Measurements from ENCODE around the gene SEH1L. TPM values are rescaled to one million over a fixed set of nuclear protein-coding genes. Genes with fewer than 3 reads are reported as not detected.

SEH1L gene
- polyA plus RNA-seq, 1 donor (not counting 4 experiments of a cell fraction or from before 2014, with no cell fraction given), result 60.5 TPM

GRCh38 chr18:12998332-12999060 is 50.7 kb downstream of the SEH1L start:
- TF ChIP-seq EZH2 (IDR thresholded peaks at IDR 0.05; ENCODE audit: low read length), result no peak
- no peak for TF ChIP-seq CTCF (optimal IDR thresholded peaks at IDR 0.05 in 1 of 3, IDR thresholded peaks at IDR 0.05 in 1 of 3, conservative IDR thresholded peaks at IDR 0.05 in 1 of 3; ENCODE audit: extremely low read depth in 1 of 3, insufficient read depth in 2 of 3, low read length in 3 of 3)
- Histone ChIP-seq H3K27ac (ENCODE audit: control insufficient read depth, insufficient read depth, low read length) (no peak overlapping the region), H4K20me1 (ENCODE audit: control insufficient read depth, extremely low read depth, insufficient read depth, low read length) (peaks cover 5% of the 10 kb centered on the region), H3K9me1 (ENCODE audit: control insufficient read depth, extremely low read depth, insufficient read depth, low read length) (peaks cover 2% of the 10 kb centered on the region), H3K9ac (ENCODE audit: control insufficient read depth, extremely low read depth, insufficient read depth, low read length) (no peak overlapping the region), H3K4me2 (ENCODE audit: control insufficient read depth, extremely low read depth, insufficient read depth, low read depth, low read length) (no peak overlapping the region), H3K79me2 (ENCODE audit: control insufficient read depth, insufficient read depth, low read length) (peaks cover 62% of the 10 kb centered on the region), H2AFZ (ENCODE audit: control insufficient read depth, low read length) (no peak overlapping the region), H3K36me3 (ENCODE audit: control insufficient read depth in 2 of 2, extremely low read depth in 1 of 2, insufficient read depth in 2 of 2, low read length in 2 of 2) (peaks cover 0 to 1% of the 10 kb centered on the region in 2 experiments), H3K27me3 (ENCODE audit: control insufficient read depth, extremely low read depth, insufficient read depth, low read length) (no peaks in the 10 kb centered on the region), H3K4me3 (ENCODE audit: control insufficient read depth in 2 of 3, extremely low read depth in 1 of 3, insufficient read depth in 2 of 3, low read depth in 1 of 3, low read length in 3 of 3) (no peak overlapping the region), H3K4me1 (ENCODE audit: control insufficient read depth, extremely low read depth, insufficient read depth, low read length) (peaks cover under 1% of the 10 kb centered on the region), H3K9me3 (ENCODE audit: control insufficient read depth, low read depth, low read length) (no peaks in the 10 kb centered on the region)
- DNase-seq (ENCODE audit: low read depth, low spot score) (no peak), FAIRE-seq (no peak)
- dilution Hi-C loops (cut with MboI; ENCODE audit: extremely low pct_ligation_motif_present, low sequenced_read_pairs), result no loop called here

- dilution Hi-C loops (cut with MboI; ENCODE audit: extremely low pct_ligation_motif_present, low sequenced_read_pairs), result no loop called here
- no peak for FAIRE-seq
- Histone ChIP-seq H3K4me2 (ENCODE audit: control insufficient read depth, extremely low read depth, insufficient read depth, low read depth, low read length) (no peak overlapping the region), H3K9me3 (ENCODE audit: control insufficient read depth, low read depth, low read length) (no peaks in the 10 kb centered on the region), H3K9me1 (ENCODE audit: control insufficient read depth, extremely low read depth, insufficient read depth, low read length) (no peaks in the 10 kb centered on the region), H3K79me2 (ENCODE audit: control insufficient read depth, insufficient read depth, low read length) (peaks cover 25% of the 10 kb centered on the region), H3K9ac (ENCODE audit: control insufficient read depth, extremely low read depth, insufficient read depth, low read length) (no peak overlapping the region), H3K4me1 (ENCODE audit: control insufficient read depth, extremely low read depth, insufficient read depth, low read length) (no peaks in the 10 kb centered on the region), H4K20me1 (ENCODE audit: control insufficient read depth, extremely low read depth, insufficient read depth, low read length) (no peaks in the 10 kb centered on the region), H3K27me3 (ENCODE audit: control insufficient read depth, extremely low read depth, insufficient read depth, low read length) (no peaks in the 10 kb centered on the region), H3K4me3 (ENCODE audit: control insufficient read depth in 2 of 3, extremely low read depth in 1 of 3, insufficient read depth in 2 of 3, low read depth in 1 of 3, low read length in 3 of 3) (no peak overlapping the region), H2AFZ (ENCODE audit: control insufficient read depth, low read length) (no peak overlapping the region), H3K36me3 (ENCODE audit: control insufficient read depth in 2 of 2, extremely low read depth in 1 of 2, insufficient read depth in 2 of 2, low read length in 2 of 2) (peaks cover 4% of the 10 kb centered on the region in 2 experiments), H3K27ac (ENCODE audit: control insufficient read depth, insufficient read depth, low read length) (no peak overlapping the region)
- TF ChIP-seq CTCF (optimal IDR thresholded peaks at IDR 0.05 in 1 of 3, IDR thresholded peaks at IDR 0.05 in 1 of 3, conservative IDR thresholded peaks at IDR 0.05 in 1 of 3; ENCODE audit: extremely low read depth in 1 of 3, insufficient read depth in 2 of 3, low read length in 3 of 3) (peak; percentile 59 to 68 (median 60)), EZH2 (IDR thresholded peaks at IDR 0.05; ENCODE audit: low read length) (no peak)
- DNase-seq (ENCODE audit: low read depth, low spot score), result no peak
Observed at GRCh38 chr18:13003466-13003896, 55.7 kb downstream of the SEH1L start.

Measured in keratinocyte (primary cell).